Measurements from ENCODE around the gene SFI1.
A peak's percentile ranks its signal among the peaks of the same experiment; 100 is the strongest.
"Not testable (repeated sequence)": the region's sequence is repeated elsewhere in the genome, so short reads cannot be mapped to it uniquely, and the experiment has no call there.

SFI1 gene

DNA sequence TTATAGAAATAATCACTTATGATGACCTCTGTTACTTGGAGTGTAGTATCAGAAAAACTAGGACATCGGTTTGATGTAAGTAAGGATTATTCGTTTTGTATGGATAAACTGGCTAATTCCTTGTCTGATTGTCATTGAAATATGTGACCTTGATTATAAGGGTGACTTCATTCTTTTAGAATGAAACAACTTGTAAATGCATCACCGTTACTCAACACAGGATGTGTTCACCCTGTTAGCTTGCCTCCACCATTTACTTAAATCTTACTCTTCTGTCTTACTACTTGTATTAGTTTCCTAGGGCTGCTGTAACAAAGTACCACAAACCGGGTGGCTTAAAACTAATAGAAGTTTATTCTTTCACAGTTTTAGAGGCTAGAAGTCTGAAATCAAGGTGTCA, 7.9 kb downstream of the SFI1 start:
- Histone ChIP-seq H2BK12ac (ENCODE audit: low read length in 2 of 2) (no peak overlapping the region), H3K36me3 (ENCODE audit: control insufficient read depth in 1 of 2, insufficient read depth in 2 of 2, low read depth in 1 of 2, low read length in 2 of 2) (no peaks in the 10 kb centered on the region), H4K91ac (ENCODE audit: low read length) (no peak overlapping the region), H3K9ac (ENCODE audit: low read length) (peak overlapping the region; percentile 9), H3K4me3 (ENCODE audit: insufficient read depth in 1 of 2, low read depth in 1 of 2, low read length in 2 of 2) (no peak overlapping the region), H2BK120ac (ENCODE audit: low read depth, low read length) (no peak overlapping the region), H3K14ac (ENCODE audit: low read length in 2 of 2) (no peak overlapping the region), H3K4ac (ENCODE audit: low read depth in 1 of 2, low read length in 2 of 2) (no peak overlapping the region), H3K4me1 (ENCODE audit: control insufficient read depth, insufficient read depth, low read depth, low read length) (no peaks in the 10 kb centered on the region), H2BK15ac (ENCODE audit: low read depth, poor library complexity, severe bottlenecking) (no peak overlapping the region), H3K79me1 (replicated peaks; ENCODE audit: low read length, poor library complexity, severe bottlenecking) (peaks cover 25% of the 10 kb centered on the region), H3K9me3 (ENCODE audit: control insufficient read depth, low read length) (no peaks in the 10 kb centered on the region), H3K23ac (ENCODE audit: low read length in 2 of 2) (no peak overlapping the region), H2BK5ac (ENCODE audit: low read depth, low read length, poor library complexity, severe bottlenecking) (no peak overlapping the region), H2AFZ (ENCODE audit: low read depth, low read length) (no peak overlapping the region), H3K4me2 (ENCODE audit: low read length, poor library complexity, severe bottlenecking) (no peak overlapping the region), H3K27me3 (ENCODE audit: control insufficient read depth in 1 of 2, insufficient read depth in 1 of 2, low read length in 2 of 2) (no peaks in the 10 kb centered on the region), H2AK5ac (ENCODE audit: low read length, severe bottlenecking) (no peak overlapping the region), H3K18ac (ENCODE audit: low read depth in 1 of 2, low read length in 2 of 2) (no peak overlapping the region), H4K8ac (ENCODE audit: low read length) (no peak overlapping the region), H3K27ac (ENCODE audit: low read length, poor library complexity, severe bottlenecking) (no peak overlapping the region)
- WGBS = 50% methylated on average over 3 of the region's 4 CpGs
- DNase-seq = peak; percentile 36

DNA sequence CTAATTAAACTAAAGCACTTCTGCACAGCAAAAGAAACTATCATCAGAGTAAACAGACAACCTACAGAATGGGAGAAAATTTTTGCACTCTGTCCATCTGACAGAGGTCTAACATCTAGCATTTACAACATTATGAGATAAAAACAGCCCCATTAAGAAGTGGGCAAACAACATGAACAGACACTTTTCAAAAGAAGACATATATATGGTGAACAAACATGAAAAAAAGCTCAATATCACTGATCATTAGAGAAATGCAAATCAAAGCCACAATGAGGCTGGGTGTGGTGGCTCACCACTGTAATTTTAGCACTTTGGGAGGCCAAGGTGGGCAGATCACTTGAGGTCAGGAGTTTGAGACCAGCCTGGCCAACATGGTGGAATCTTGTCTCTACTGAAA, 11.2 kb downstream of the SFI1 start:
- H3K27me3 ChIP-seq (ENCODE audit: control insufficient read depth in 1 of 2, insufficient read depth in 1 of 2, low read length in 2 of 2); H2AFZ ChIP-seq (ENCODE audit: low read depth, low read length); H3K4me1 ChIP-seq (ENCODE audit: control insufficient read depth, insufficient read depth, low read depth, low read length); H3K18ac ChIP-seq (ENCODE audit: low read depth in 1 of 2, low read length in 2 of 2); H2BK15ac ChIP-seq (ENCODE audit: low read depth, poor library complexity, severe bottlenecking); H4K8ac ChIP-seq (ENCODE audit: low read length); H3K36me3 ChIP-seq (ENCODE audit: control insufficient read depth in 1 of 2, insufficient read depth in 2 of 2, low read depth in 1 of 2, low read length in 2 of 2); H3K4me3 ChIP-seq (ENCODE audit: insufficient read depth in 1 of 2, low read depth in 1 of 2, low read length in 2 of 2); H3K27ac ChIP-seq (ENCODE audit: low read length, poor library complexity, severe bottlenecking); H3K9me3 ChIP-seq (ENCODE audit: control insufficient read depth, low read length); DNase-seq; H3K14ac ChIP-seq (ENCODE audit: low read length in 2 of 2); H2BK5ac ChIP-seq (ENCODE audit: low read depth, low read length, poor library complexity, severe bottlenecking); H3K4me2 ChIP-seq (ENCODE audit: low read length, poor library complexity, severe bottlenecking); H3K23ac ChIP-seq (ENCODE audit: low read length in 2 of 2); H2BK12ac ChIP-seq (ENCODE audit: low read length in 2 of 2); H2AK5ac ChIP-seq (ENCODE audit: low read length, severe bottlenecking); H4K91ac ChIP-seq (ENCODE audit: low read length); H3K9ac ChIP-seq (ENCODE audit: low read length); H2BK120ac ChIP-seq (ENCODE audit: low read depth, low read length); H3K4ac ChIP-seq (ENCODE audit: low read depth in 1 of 2, low read length in 2 of 2): not testable (repeated sequence)
- H3K79me1 ChIP-seq (replicated peaks; ENCODE audit: low read length, poor library complexity, severe bottlenecking) = peaks cover 33% of the 10 kb centered on the region

DNA sequence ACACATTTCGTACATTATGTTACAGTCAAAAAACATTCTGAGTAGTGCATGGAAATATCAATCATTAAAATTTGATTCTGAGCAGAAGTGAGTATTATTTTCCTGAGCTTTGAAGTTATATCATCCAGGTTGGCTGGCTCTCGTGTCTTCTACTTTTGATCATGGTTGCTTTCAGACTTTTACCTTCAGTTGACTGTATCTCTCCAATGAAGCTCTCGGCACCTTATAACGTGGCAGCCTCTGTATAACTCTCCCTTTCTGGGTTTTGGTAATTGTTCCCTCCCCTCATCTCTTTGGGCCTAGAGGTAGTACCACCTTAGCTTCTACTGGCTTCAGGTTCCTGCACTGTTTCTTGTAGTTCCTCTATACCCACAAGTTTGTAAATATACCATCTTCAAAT, 12.2 kb downstream of the SFI1 start:
- DNase-seq = no peak
- over 99% methylated on average over 3 of the region's 4 CpGs for whole genome bisulfite sequencing
- Histone ChIP-seq H3K36me3 (ENCODE audit: control insufficient read depth in 1 of 2, insufficient read depth in 2 of 2, low read depth in 1 of 2, low read length in 2 of 2) (peaks cover 0 to 7% of the 10 kb centered on the region in 2 experiments), H3K27ac (ENCODE audit: low read length, poor library complexity, severe bottlenecking) (no peak overlapping the region), H3K18ac (ENCODE audit: low read depth in 1 of 2, low read length in 2 of 2) (no peak overlapping the region), H4K91ac (ENCODE audit: low read length) (no peak overlapping the region), H3K9ac (ENCODE audit: low read length) (no peak overlapping the region), H4K8ac (ENCODE audit: low read length) (no peak overlapping the region), H3K4me2 (ENCODE audit: low read length, poor library complexity, severe bottlenecking) (no peak overlapping the region), H3K14ac (ENCODE audit: low read length in 2 of 2) (no peak overlapping the region), H3K4me1 (ENCODE audit: control insufficient read depth, insufficient read depth, low read depth, low read length) (no peaks in the 10 kb centered on the region), H2BK12ac (ENCODE audit: low read length in 2 of 2) (no peak overlapping the region), H3K4me3 (ENCODE audit: insufficient read depth in 1 of 2, low read depth in 1 of 2, low read length in 2 of 2) (no peak overlapping the region), H2AFZ (ENCODE audit: low read depth, low read length) (no peak overlapping the region), H2BK15ac (ENCODE audit: low read depth, poor library complexity, severe bottlenecking) (no peak overlapping the region), H3K79me1 (replicated peaks; ENCODE audit: low read length, poor library complexity, severe bottlenecking) (peaks cover 34% of the 10 kb centered on the region), H2BK120ac (ENCODE audit: low read depth, low read length) (no peak overlapping the region), H3K4ac (ENCODE audit: low read depth in 1 of 2, low read length in 2 of 2) (no peak overlapping the region), H2BK5ac (ENCODE audit: low read depth, low read length, poor library complexity, severe bottlenecking) (no peak overlapping the region), H2AK5ac (ENCODE audit: low read length, severe bottlenecking) (no peak overlapping the region), H3K27me3 (ENCODE audit: control insufficient read depth in 1 of 2, insufficient read depth in 1 of 2, low read length in 2 of 2) (no peaks in the 10 kb centered on the region), H3K23ac (ENCODE audit: low read length in 2 of 2) (no peak overlapping the region), H3K9me3 (ENCODE audit: control insufficient read depth, low read length) (no peaks in the 10 kb centered on the region)

DNA sequence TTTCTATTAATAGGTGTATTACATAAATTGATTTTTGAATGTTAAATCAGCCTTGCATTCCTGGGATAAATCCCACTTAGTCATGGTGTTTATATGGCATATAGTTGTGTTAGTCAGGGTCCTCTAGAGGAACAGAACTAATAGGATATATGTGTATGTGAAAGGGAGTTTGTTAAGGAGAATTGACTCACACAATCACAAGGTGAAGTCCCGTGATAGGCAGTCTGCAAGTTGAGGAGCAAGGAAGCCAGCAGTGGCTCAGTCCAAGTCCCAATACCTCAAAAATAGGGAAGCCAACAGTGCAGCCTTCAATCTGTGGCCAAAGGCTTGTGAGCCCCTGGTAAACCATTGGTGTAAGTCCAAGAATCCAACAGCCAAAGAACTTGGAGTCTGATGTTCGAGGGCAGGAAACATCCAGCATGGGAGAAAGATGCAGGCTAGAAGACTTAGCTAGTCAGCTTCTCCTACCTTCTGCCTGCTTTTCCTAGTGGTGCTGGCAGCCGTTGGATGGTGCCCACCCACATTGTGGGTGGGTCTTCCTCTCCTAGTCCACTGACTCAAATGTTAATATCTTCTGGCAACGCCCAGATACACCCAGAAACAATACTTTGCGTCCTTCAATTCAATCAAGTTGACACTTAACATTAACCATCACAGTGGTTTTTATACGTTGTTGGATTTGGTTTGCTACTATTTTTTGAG, 12.9 kb downstream of the SFI1 start:
- Histone ChIP-seq H3K4ac (ENCODE audit: low read depth in 1 of 2, low read length in 2 of 2) (no peak overlapping the region), H3K18ac (ENCODE audit: low read depth in 1 of 2, low read length in 2 of 2) (no peak overlapping the region), H3K23ac (ENCODE audit: low read length in 2 of 2) (no peak overlapping the region), H2AFZ (ENCODE audit: low read depth, low read length) (no peak overlapping the region), H2BK120ac (ENCODE audit: low read depth, low read length) (no peak overlapping the region), H3K4me1 (ENCODE audit: control insufficient read depth, insufficient read depth, low read depth, low read length) (no peaks in the 10 kb centered on the region), H2AK5ac (ENCODE audit: low read length, severe bottlenecking) (no peak overlapping the region), H3K79me1 (replicated peaks; ENCODE audit: low read length, poor library complexity, severe bottlenecking) (peaks cover 34% of the 10 kb centered on the region), H3K27me3 (ENCODE audit: control insufficient read depth in 1 of 2, insufficient read depth in 1 of 2, low read length in 2 of 2) (no peaks in the 10 kb centered on the region), H3K4me2 (ENCODE audit: low read length, poor library complexity, severe bottlenecking) (no peak overlapping the region), H3K9ac (ENCODE audit: low read length) (no peak overlapping the region), H3K9me3 (ENCODE audit: control insufficient read depth, low read length) (no peaks in the 10 kb centered on the region), H4K8ac (ENCODE audit: low read length) (no peak overlapping the region), H2BK12ac (ENCODE audit: low read length in 2 of 2) (no peak overlapping the region), H2BK15ac (ENCODE audit: low read depth, poor library complexity, severe bottlenecking) (no peak overlapping the region), H3K36me3 (ENCODE audit: control insufficient read depth in 1 of 2, insufficient read depth in 2 of 2, low read depth in 1 of 2, low read length in 2 of 2) (peaks cover 0 to 7% of the 10 kb centered on the region in 2 experiments), H3K4me3 (ENCODE audit: insufficient read depth in 1 of 2, low read depth in 1 of 2, low read length in 2 of 2) (no peak overlapping the region), H2BK5ac (ENCODE audit: low read depth, low read length, poor library complexity, severe bottlenecking) (no peak overlapping the region), H3K14ac (ENCODE audit: low read length in 2 of 2) (no peak overlapping the region), H3K27ac (ENCODE audit: low read length, poor library complexity, severe bottlenecking) (no peak overlapping the region), H4K91ac (ENCODE audit: low read length) (no peak overlapping the region)
- 99% methylated on average over 4 of the region's 6 CpGs for WGBS
- DNase-seq = no peak
